ENCODE measurements around the gene VIPR2.
"Not testable (repeated sequence)": the region's sequence is repeated elsewhere in the genome, so short reads cannot be mapped to it uniquely, and the experiment has no call there.

Gene VIPR2

GRCh38 chr7:159136442-159136841 lies 8.2 kb downstream of the VIPR2 start:
- TF ChIP-seq CTCF (IDR thresholded peaks at IDR 0.05; ENCODE audit: low read length, missing control alignments) = no peak
- no peak overlapping the region for H3K4me3 ChIP-seq (replicated peaks; ENCODE audit: low read depth, low read length)
- DNase-seq (ENCODE audit: low read depth) = no peak

GRCh38 chr7:159136013-159136412 lies 8.7 kb downstream of the VIPR2 start:
- no peak overlapping the region for H3K4me3 ChIP-seq (replicated peaks; ENCODE audit: low read depth, low read length)
- DNase-seq (ENCODE audit: low read depth) = no peak
- no peak for TF ChIP-seq CTCF (IDR thresholded peaks at IDR 0.05; ENCODE audit: low read length, missing control alignments)

GRCh38 chr7:159132670-159133443 lies 11.8 kb downstream of the VIPR2 start:
- not testable (repeated sequence) for H3K4me3 ChIP-seq (replicated peaks; ENCODE audit: low read depth, low read length); DNase-seq (ENCODE audit: low read depth)

GRCh38 chr7:159130820-159131219 lies 13.8 kb downstream of the VIPR2 start:
- no peak for TF ChIP-seq CTCF (IDR thresholded peaks at IDR 0.05; ENCODE audit: low read length, missing control alignments)
- no peak for DNase-seq (ENCODE audit: low read depth)
- no peak overlapping the region for H3K4me3 ChIP-seq (replicated peaks; ENCODE audit: low read depth, low read length)

- no peak overlapping the region for H3K4me3 ChIP-seq (replicated peaks; ENCODE audit: low read depth, low read length)
- no peak for TF ChIP-seq CTCF (IDR thresholded peaks at IDR 0.05; ENCODE audit: low read length, missing control alignments)
- no peak for DNase-seq (ENCODE audit: low read depth)
Measured at GRCh38 chr7:159130199-159130775, 14.4 kb downstream of the VIPR2 start.

- TF ChIP-seq CTCF (IDR thresholded peaks at IDR 0.05; ENCODE audit: low read length, missing control alignments) = no peak
Measured at GRCh38 chr7:159128767-159129166, 15.9 kb downstream of the VIPR2 start.

GRCh38 chr7:159127691-159128642 lies 16.7 kb downstream of the VIPR2 start:
- no peak for DNase-seq (ENCODE audit: low read depth)
- no peak for TF ChIP-seq CTCF (IDR thresholded peaks at IDR 0.05; ENCODE audit: low read length, missing control alignments)
- H3K4me3 ChIP-seq (replicated peaks; ENCODE audit: low read depth, low read length) = no peak overlapping the region

More at GRCh38 chr7:159128767-159129166, 15.9 kb downstream of the VIPR2 start:
- DNase-seq (ENCODE audit: low read depth) = no peak
- no peak overlapping the region for H3K4me3 ChIP-seq (replicated peaks; ENCODE audit: low read depth, low read length)

All from fibroblast of pulmonary artery (primary cell).